Nephron progenitor cell (in vitro differentiated cells): ENCODE results near the gene CIB2.
A peak's percentile ranks its signal among the peaks of the same experiment; 100 is the strongest.

Experiments
- DNase-seq: peaks from one replicate; pipeline ENCODE4 v3.0.0; 2021
- H3K27ac Mint-ChIP-seq: 2 replicates; pipeline ENCODE4 v1.8.0; 2021; ENCODE audit warnings: mild to moderate bottlenecking, moderate library complexity, mixed read lengths
- H3K27me3 Mint-ChIP-seq: 2 replicates; pipeline ENCODE4 v1.8.0; 2021; ENCODE audit warnings: mild to moderate bottlenecking, low read depth, mixed read lengths; ENCODE audit not compliant: poor library complexity
- H3K36me3 Mint-ChIP-seq: 2 replicates; pipeline ENCODE4 v1.8.0; 2021; ENCODE audit warnings: low read depth, mixed read lengths
- H3K4me1 Mint-ChIP-seq: 2 replicates; pipeline ENCODE4 v1.8.0; 2021; ENCODE audit warnings: mixed read lengths
- H3K4me3 Mint-ChIP-seq: 2 replicates; pipeline ENCODE4 v1.8.0; 2021; ENCODE audit warnings: mild to moderate bottlenecking, moderate library complexity, mixed read lengths
- H3K9me3 Mint-ChIP-seq: 2 replicates; pipeline ENCODE4 v1.8.0; 2021; ENCODE audit warnings: mild to moderate bottlenecking, moderate library complexity, mixed read lengths
- TF ChIP-seq, protein P1 (sequence below): fragments of 200-600 bp; sonication (generic); IDR thresholded peaks from 2 replicates; pipeline ENCODE4 v1.5.0; 2021; ENCODE audit warnings: antibody characterized with exemption

The CIB2 gene

DNA sequence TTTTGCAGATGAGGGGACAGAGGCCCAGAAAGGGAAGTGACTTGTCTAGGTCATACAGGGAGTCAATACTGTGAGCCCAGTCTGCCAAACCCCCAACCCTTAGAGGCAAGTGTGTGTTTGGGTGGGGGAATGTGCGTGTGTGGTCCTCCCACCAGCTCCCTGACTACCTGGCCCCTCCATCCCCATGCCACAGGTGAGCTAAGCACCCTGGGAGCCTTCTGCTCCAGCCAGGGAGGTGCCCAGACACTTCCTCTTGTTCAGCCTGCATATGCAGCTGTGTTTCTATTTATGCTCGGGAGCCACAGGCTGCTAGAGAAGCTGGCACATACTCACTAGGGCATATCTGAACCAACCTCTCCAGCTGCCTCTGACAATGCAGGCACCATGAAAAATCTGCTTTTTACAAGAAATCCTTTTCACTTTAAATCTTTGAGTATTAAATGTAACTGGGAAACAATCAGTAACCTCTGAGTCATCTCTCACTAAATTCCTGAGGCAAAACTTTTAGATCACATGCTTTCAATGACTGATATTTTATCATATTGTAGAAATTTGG is 74.5 kb downstream of the CIB2 start:
- peaks cover 28% of the 10 kb centered on the region for H3K4me1 Mint-ChIP-seq
- DNase-seq = no peak
- H3K9me3 Mint-ChIP-seq = no peaks in the 10 kb centered on the region
- H3K27me3 Mint-ChIP-seq = no peaks in the 10 kb centered on the region
- H3K27ac Mint-ChIP-seq = no peak overlapping the region
- H3K4me3 Mint-ChIP-seq = no peak overlapping the region
- TF ChIP-seq, protein P1, sequence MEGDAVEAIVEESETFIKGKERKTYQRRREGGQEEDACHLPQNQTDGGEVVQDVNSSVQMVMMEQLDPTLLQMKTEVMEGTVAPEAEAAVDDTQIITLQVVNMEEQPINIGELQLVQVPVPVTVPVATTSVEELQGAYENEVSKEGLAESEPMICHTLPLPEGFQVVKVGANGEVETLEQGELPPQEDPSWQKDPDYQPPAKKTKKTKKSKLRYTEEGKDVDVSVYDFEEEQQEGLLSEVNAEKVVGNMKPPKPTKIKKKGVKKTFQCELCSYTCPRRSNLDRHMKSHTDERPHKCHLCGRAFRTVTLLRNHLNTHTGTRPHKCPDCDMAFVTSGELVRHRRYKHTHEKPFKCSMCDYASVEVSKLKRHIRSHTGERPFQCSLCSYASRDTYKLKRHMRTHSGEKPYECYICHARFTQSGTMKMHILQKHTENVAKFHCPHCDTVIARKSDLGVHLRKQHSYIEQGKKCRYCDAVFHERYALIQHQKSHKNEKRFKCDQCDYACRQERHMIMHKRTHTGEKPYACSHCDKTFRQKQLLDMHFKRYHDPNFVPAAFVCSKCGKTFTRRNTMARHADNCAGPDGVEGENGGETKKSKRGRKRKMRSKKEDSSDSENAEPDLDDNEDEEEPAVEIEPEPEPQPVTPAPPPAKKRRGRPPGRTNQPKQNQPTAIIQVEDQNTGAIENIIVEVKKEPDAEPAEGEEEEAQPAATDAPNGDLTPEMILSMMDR = no peak
- no peaks in the 10 kb centered on the region for H3K36me3 Mint-ChIP-seq

DNA sequence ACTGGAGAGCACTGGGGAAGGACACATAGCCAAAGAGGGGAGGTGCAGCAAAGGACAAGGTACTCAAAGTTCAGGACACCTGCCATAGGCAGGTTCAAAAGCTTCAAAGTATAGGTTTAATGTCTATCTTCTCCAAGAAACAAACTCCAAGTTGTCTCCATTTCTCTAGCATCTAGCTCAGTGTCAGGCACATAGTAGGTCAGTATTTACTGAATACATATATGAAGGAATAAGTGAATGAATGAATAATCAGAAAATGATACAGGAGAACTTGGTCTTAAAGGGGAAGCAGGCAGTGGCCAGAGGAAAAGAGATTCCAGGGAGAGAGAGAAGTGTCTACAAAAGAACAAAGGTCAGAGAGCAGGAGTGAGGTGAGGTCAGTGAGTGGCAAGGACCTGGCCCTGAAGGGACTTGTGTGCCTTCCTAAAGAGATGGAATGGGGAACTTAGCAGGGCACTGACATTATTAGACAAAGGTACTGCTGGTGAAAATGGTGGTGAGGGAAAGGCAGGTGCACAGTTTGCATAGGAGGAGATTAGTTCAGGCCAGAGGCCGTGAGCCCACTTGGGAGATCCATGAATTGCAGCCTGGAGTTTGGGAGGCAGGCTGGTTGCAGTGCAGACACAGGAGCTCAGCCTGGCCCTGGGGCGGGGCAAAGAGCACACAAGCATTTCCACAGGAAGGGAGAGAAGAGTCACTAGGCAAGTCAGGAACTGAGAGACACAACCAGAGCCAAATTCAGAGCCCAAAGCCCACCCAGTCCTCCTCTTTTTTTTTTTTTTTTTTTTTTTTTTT is 75.1 kb downstream of the CIB2 start:
- H3K4me1 Mint-ChIP-seq = peaks cover 32% of the 10 kb centered on the region
- no peak overlapping the region for H3K4me3 Mint-ChIP-seq
- no peaks in the 10 kb centered on the region for H3K27me3 Mint-ChIP-seq
- H3K9me3 Mint-ChIP-seq = no peaks in the 10 kb centered on the region
- no peaks in the 10 kb centered on the region for H3K36me3 Mint-ChIP-seq
- DNase-seq = no peak
- TF ChIP-seq, protein P1 = no peak
- H3K27ac Mint-ChIP-seq = peak overlapping the region; percentile 49

DNA sequence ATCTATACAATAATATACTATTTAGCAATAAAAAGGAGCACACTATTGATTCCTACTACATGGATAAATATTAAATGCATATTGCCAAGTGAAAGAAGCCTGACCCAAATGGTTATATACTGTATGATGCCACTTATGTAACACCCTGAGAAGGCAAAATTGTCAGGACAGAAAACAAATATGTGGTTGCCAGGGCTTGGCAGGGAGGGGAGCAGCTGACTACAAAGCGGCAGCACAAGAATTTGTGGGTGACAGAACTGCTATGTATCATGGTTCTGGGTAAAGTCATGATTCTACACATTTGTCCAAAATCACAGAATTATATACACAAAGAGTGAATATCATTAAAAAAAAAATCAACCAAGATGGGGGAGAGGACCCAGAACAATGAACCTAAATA is 76.3 kb downstream of the CIB2 start:
- Mint-ChIP-seq H3K4me1 (peaks cover 43% of the 10 kb centered on the region), H3K27me3 (no peaks in the 10 kb centered on the region), H3K36me3 (no peaks in the 10 kb centered on the region), H3K27ac (no peak overlapping the region), H3K9me3 (no peaks in the 10 kb centered on the region), H3K4me3 (no peak overlapping the region)
- no peak for DNase-seq
- TF ChIP-seq, protein P1 = no peak
